Measurements from ENCODE around the gene AMPD1.

- TF ChIP-seq CTCF (IDR thresholded peaks at IDR 0.05) (no peak), POLR2A (IDR thresholded peaks at IDR 0.05) (no peak), POLR2AphosphoS5 (IDR thresholded peaks at IDR 0.05) (no peak)
Observed at GRCh38 chr1:114737314-114737849, 42.0 kb upstream of the AMPD1 start.
